KMS-11 (cell line): ENCODE results near the gene WDR72.

Source experiments
- H2AFZ ChIP-seq: fragments of 200-600 bp; sonication (generic); 2 replicates; pipeline ENCODE4 v1.6.1; 2016; ENCODE audit warnings: antibody characterized with exemption, mixed run types, low read depth
- H3K27ac ChIP-seq: fragments of 200-600 bp; sonication (generic); 2 replicates; pipeline ENCODE4 v1.6.1; 2016; ENCODE audit warnings: mild to moderate bottlenecking, mixed run types
- H3K27me3 ChIP-seq: fragments of 200-600 bp; sonication (generic); 2 replicates; pipeline ENCODE4 v1.6.1; 2017; ENCODE audit warnings: mild to moderate bottlenecking, low read depth, mixed run types, moderate library complexity; ENCODE audit not compliant: insufficient read depth
- H3K36me3 ChIP-seq: fragments of 200-600 bp; sonication (generic); 2 replicates; pipeline ENCODE4 v1.6.1; 2017; ENCODE audit warnings: mild to moderate bottlenecking, mixed run types; ENCODE audit not compliant: insufficient read depth
- H3K4me1 ChIP-seq: fragments of 200-600 bp; sonication (generic); 2 replicates; pipeline ENCODE4 v1.6.1; 2016; ENCODE audit warnings: mild to moderate bottlenecking, low read depth, mixed run types; ENCODE audit not compliant: poor library complexity, severe bottlenecking
- H3K4me2 ChIP-seq: fragments of 200-600 bp; sonication (generic); 2 replicates; pipeline ENCODE4 v1.7.0; 2016; ENCODE audit warnings: mild to moderate bottlenecking, mixed run types
- H3K4me3 ChIP-seq: fragments of 200-600 bp; sonication (generic); IDR thresholded peaks from 2 replicates; pipeline ENCODE4 v1.6.1; 2017; ENCODE audit warnings: low read depth, low read length, mixed read lengths; ENCODE audit not compliant: insufficient read depth
- H3K79me2 ChIP-seq: fragments of 200-600 bp; sonication (generic); 2 replicates; pipeline ENCODE4 v1.6.1; 2016; ENCODE audit warnings: low read depth, mixed run types; ENCODE audit not compliant: insufficient read depth
- H3K9ac ChIP-seq: fragments of 200-600 bp; sonication (generic); 2 replicates; pipeline ENCODE4 v1.6.1; 2016; ENCODE audit warnings: mild to moderate bottlenecking, mixed run types
- H4K20me1 ChIP-seq: fragments of 200-600 bp; sonication (generic); 2 replicates; pipeline ENCODE4 v1.6.1; 2016; ENCODE audit warnings: mild to moderate bottlenecking, mixed run types; ENCODE audit not compliant: insufficient read depth
- CTCF ChIP-seq: fragments of 200-600 bp; sonication (generic); conservative IDR thresholded peaks from 2 replicates; pipeline ENCODE4 v1.6.1; 2017; ENCODE audit warnings: low read depth, mild to moderate bottlenecking, antibody characterized with exemption, low read length, moderate library complexity, mixed read lengths

The WDR72 gene

GRCh38 chr15:53634517-53635106 lies 124.9 kb downstream of the WDR72 start:
- Histone ChIP-seq H4K20me1 (no peaks in the 10 kb centered on the region), H3K27ac (no peak overlapping the region), H3K79me2 (no peaks in the 10 kb centered on the region), H3K36me3 (no peaks in the 10 kb centered on the region), H3K4me1 (no peaks in the 10 kb centered on the region), H3K9ac (no peak overlapping the region), H2AFZ (no peak overlapping the region), H3K27me3 (no peaks in the 10 kb centered on the region), H3K4me2 (no peak overlapping the region), H3K4me3 (no peak overlapping the region)
- TF ChIP-seq CTCF = no peak

GRCh38 chr15:53627279-53627678 lies 132.2 kb downstream of the WDR72 start:
- Histone ChIP-seq H4K20me1 (no peaks in the 10 kb centered on the region), H3K4me2 (no peak overlapping the region), H3K4me1 (no peaks in the 10 kb centered on the region), H3K27me3 (no peaks in the 10 kb centered on the region), H2AFZ (no peak overlapping the region), H3K4me3 (no peak overlapping the region), H3K79me2 (no peaks in the 10 kb centered on the region), H3K36me3 (no peaks in the 10 kb centered on the region; the same call in 1 of the 2 replicates), H3K27ac (no peak overlapping the region), H3K9ac (no peak overlapping the region)
- TF ChIP-seq CTCF = no peak

- Histone ChIP-seq H3K27me3 (no peaks in the 10 kb centered on the region), H3K27ac (no peak overlapping the region), H3K36me3 (no peaks in the 10 kb centered on the region; the same call in 1 of the 2 replicates), H3K4me2 (no peak overlapping the region), H3K4me3 (no peak overlapping the region), H4K20me1 (no peaks in the 10 kb centered on the region), H3K79me2 (no peaks in the 10 kb centered on the region), H3K9ac (no peak overlapping the region), H2AFZ (no peak overlapping the region), H3K4me1 (no peaks in the 10 kb centered on the region)
- TF ChIP-seq CTCF = no peak
Measured at GRCh38 chr15:53625962-53626845, 133.3 kb downstream of the WDR72 start.

- no peak overlapping the region for H3K27ac ChIP-seq
- H3K79me2 ChIP-seq = no peaks in the 10 kb centered on the region
- no peaks in the 10 kb centered on the region for H4K20me1 ChIP-seq
- no peaks in the 10 kb centered on the region; the same call in 1 of the 2 replicates for H3K36me3 ChIP-seq
- no peak overlapping the region for H2AFZ ChIP-seq
- no peaks in the 10 kb centered on the region for H3K27me3 ChIP-seq
- no peaks in the 10 kb centered on the region for H3K4me1 ChIP-seq
- H3K9ac ChIP-seq = no peak overlapping the region
- no peak overlapping the region for H3K4me3 ChIP-seq
- no peak for TF ChIP-seq CTCF
- H3K4me2 ChIP-seq = no peak overlapping the region
Measured at GRCh38 chr15:53625260-53625659, 134.2 kb downstream of the WDR72 start.
